B cell (primary cell): ENCODE measurements around the gene MORC2.

Source experiments
- CTCF ChIP-seq: fragments of 200-600 bp; IDR thresholded peaks from one replicate; pipeline ENCODE4 v1.8.0; 2022; ENCODE audit warnings: antibody characterized with exemption, mild to moderate bottlenecking
- EZH2 ChIP-seq: IDR thresholded peaks from 2 replicates; pipeline ENCODE4 v1.6.1; 2012; ENCODE audit warnings: borderline replicate concordance, low read depth, mild to moderate bottlenecking, moderate library complexity, low read length; ENCODE audit not compliant: insufficient read depth, poor library complexity, severe bottlenecking

GRCh38 chr22:30964858-30965257 lies 3.7 kb downstream of the MORC2 start:
- TF ChIP-seq CTCF = no peak
- no peak for TF ChIP-seq EZH2
